Activated CD4-positive, alpha-beta T cell treated with anti-CD3 and anti-CD28 coated beads, Interleukin-2, amount 50 U/mL, for 1 hour (primary cell): Measurements from ENCODE around the gene DEFB110.

Source experiments
- DNase-seq: peaks from one replicate; pipeline ENCODE4 v3.0.0-alpha.2; 2020

The DEFB110 gene

DNA sequence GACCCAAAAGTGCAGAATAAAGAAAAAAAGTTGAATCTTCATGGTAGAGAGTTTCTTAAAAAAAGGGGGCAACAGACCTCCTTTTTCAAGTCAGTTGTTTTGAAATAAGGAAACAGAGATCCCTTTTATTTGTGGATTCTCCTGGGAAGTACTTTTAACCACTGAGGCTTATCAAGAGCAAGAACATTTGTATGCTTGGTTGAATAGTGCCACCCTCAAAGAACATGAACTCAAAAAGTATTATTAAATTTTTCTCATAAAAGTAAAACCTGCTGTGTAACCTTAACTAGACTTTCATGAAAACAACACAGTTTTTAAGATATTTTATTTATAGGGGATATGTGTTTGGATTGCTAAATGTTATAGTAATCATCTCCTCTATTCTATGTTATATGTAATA is at the start of gene DEFB110:
Gene DEFB110 (minus strand): TSS at position 101 of the 400 bp plus-strand sequence. CDS start 59 bp downstream, at position 42.
- DNase-seq = no peak

DNA sequence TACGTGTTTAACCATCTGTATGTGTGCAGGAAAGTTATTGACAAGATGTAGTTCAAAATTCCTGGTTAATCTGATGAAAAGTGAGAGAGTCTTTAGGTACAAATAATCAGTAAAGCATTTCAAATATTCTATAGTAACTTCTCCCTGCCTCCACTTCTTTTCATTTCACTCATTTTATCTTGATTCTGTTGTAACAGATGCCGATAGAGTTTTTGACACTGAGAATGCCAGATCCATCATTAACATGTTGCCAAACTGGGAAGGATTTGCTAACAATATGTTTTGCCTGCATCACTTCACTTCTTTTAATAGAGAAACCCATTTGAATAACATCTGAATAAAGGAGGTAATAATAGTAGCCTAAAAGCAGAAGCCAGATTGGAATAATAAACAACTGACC is 48.3 kb upstream of the DEFB110 start:
- no peak for DNase-seq

GRCh38 chr6:50062051-50062450 is 40.3 kb upstream of the DEFB110 start:
- no peak for DNase-seq

- DNase-seq = no peak
Measured at GRCh38 chr6:50056242-50056641, 34.4 kb upstream of the DEFB110 start.

DNA sequence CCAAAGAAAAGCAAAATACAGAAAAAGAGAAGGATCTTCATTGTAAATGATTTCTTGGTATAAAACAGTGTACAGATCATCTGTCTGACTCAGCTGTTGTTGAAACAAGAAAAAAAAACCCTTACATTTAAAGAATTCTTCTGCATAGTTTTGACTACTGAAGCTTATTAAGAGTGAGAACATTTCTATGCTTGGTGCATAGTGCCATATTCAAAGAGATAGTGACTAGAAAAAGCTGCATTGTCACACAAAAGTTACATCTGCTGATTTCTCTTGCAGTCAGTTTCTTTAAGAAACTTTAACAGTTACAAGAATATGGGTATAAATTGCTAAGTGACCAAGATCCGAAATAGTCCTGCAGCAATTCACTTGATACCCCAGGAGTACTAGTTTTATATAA is 28.0 kb upstream of the DEFB110 start, which contains the start of gene DEFB112:
Gene DEFB112 (minus strand): TSS at position 101 of the 400 bp plus-strand sequence. CDS start 60 bp downstream, at position 41.
- DNase-seq = no peak

DNA sequence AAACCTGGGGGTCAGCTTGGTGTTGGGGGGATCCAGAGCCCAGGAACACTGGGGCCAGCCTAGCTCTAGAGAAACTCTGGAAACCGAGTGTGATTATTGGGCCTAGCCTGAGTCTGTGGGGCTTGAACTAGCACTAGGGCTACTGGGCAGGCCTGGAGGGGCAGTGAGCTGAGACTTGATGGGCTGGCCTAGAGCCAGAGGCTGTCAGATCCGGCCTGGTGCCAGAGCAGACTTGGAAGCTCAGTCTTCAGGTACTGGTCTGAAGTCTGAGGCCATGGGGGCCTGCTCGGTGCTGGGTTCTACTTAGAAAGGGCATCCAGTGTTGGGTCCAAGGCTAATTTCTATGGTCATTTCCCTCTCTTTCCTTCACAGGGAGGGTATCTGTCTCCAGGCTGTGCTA is 25.2 kb upstream of the DEFB110 start:
- no peak for DNase-seq

- no peak for DNase-seq
Measured at GRCh38 chr6:50030777-50031562, 9.2 kb upstream of the DEFB110 start.

- no peak for DNase-seq
Measured at GRCh38 chr6:50030350-50030749, 8.6 kb upstream of the DEFB110 start.

GRCh38 chr6:50025258-50025657 is 3.5 kb upstream of the DEFB110 start:
- no peak for DNase-seq

GRCh38 chr6:50007819-50008218 is 14.0 kb downstream of the DEFB110 start:
- DNase-seq = no peak

GRCh38 chr6:50003139-50003538 is 18.7 kb downstream of the DEFB110 start:
- DNase-seq = no peak

GRCh38 chr6:49995278-49995677 is 26.5 kb downstream of the DEFB110 start:
- DNase-seq = no peak

- no peak for DNase-seq
Measured at GRCh38 chr6:49988900-49989299, 32.9 kb downstream of the DEFB110 start.

DNA sequence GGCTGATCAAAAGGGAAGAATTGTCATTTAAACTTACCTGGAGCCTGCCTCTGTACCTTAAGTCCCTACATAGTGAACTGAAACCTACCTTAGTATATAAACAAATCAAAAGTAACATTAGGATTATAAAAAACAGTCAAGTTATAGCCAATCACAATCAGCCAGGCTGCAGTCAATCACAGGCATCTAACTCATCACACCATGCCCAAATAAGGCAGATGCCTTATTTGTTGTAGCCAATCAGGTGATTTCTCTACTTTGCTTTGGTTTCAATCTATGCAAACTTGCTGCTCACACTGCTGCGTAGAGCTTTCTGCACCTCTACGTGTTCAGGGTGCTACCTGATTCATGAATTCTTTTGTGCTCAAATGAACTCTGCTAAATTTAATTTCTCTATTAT is 34.0 kb downstream of the DEFB110 start:
- DNase-seq = no peak

DNA sequence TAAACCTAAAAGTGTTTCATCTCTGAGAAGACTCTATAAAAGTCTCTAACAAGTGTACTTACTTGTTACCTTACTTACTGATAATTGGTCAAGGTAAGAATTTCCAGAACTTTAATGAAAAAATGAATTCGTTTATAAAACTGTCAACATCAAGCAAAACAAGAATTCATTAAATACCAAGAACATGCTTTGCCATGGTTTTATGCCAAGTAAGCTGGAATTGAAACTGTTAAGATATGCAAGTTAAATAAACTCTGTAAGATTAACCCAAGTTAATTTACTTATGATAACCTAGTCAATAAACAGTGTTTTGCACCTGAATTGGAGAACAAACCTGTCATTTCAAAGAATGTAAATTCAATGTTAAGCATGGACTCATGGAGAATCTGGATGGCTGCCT is 35.2 kb downstream of the DEFB110 start:
- no peak for DNase-seq

DNA sequence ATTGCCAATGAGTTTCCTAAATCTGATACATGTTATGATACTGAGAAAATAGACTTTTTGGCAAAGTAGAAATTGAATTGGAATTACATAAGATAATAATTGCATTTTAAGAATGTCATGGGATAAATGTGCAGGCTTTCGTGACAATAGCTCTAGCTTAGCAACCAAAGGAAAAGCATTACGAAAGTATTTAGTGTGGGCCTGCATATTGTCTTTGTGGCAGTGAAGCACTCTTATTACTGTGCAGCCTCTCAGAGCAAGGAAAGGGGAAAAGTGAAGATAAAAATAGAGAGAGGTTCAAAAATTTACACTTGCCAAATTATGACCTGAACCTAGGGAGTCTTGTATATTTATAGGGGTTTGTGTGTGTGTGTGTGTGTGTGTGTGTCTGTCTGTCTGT is 39.7 kb downstream of the DEFB110 start:
- DNase-seq = no peak

DNA sequence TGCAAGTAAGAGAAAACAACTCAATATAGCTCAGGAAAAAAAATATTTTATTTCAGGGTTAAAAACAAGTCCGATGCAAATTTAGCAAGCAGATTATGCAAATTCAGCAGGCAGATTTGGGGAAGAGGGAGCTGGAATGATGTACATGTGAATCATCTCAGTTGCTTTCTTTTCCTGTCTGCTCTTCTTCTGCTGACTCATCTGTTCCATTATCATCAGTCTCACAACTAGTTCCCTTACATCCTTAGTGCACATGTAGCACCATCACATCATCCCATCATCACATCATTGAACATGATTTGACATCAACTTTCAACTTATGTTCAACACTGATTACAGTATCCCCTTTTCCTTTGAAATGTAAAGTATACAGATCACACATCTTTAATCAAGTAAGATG is 40.9 kb downstream of the DEFB110 start:
- DNase-seq = no peak

- DNase-seq = no peak
Measured at GRCh38 chr6:49979584-49979983, 42.2 kb downstream of the DEFB110 start.

DNA sequence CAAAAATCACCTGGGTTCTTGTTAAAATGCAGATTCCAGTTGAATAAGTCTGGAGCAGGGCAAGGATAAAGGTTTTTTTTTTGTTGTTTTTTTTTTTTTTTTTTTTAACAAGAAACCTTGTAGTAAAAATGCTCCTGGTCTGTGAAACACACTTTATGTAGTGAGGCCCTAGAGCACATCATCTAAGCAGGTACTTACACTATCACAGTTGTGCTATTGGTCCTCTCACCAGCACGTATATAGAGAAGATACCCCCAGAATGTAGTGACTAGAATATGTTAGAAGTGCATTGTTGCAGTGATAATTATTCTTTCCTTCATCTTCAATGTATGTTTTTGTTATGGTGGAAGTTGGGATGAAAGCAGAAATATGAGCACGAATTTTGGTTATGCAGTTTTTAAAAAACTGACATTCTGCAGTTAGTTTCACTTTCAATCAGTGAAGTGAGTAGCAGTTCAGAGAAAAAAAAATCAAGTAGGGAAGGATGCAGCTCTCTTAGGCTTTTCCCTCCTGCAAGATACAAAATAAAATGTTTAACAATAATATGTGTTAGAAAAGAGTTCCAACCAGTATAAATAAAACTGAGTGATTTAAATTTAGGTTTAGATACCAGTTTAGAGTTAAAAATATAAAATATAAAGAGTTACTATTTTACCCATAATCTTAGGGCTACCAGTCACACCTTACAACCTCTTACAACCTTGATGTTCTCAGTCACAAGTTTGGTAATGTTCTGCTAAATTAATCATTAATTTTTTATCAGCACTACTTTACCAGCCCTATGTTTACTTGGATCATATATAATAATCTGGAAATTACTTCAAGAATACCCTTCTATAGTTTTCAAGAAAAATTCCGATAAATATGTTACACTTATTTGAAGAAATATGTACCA is 43.2 kb downstream of the DEFB110 start:
- no peak for DNase-seq

DNA sequence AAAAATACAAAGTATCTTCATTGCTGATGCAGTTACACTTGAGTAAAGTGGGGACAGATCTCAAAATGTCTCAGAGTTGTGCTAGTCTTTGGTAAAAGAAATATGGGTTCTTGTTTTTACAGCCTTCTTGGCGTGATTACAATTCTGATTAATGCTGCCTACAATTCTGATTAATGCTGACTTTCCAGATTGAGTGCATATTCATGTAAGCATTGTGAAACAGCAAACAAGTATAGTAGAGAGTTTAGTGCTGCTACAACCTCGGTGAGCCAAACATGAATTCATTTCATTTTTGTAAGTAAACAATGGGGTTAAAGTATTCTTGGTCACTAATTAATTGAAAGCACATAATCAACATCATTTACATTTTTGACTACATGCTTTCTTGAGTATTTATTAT is 52.2 kb downstream of the DEFB110 start, which contains the start of gene DEFB113:
Gene DEFB113 (minus strand): TSS at position 21 of the 400 bp plus-strand sequence. CDS start 0 bp downstream, at position 21.
- no peak for DNase-seq
